Adipocyte (in vitro differentiated cells): ENCODE data around the gene CCNI2.

Experiments used
- DNase-seq: peaks from one replicate; pipeline ENCODE4 v3.0.0-alpha.2; 2015; ENCODE audit warnings: low read depth
- H3K27me3 ChIP-seq: replicated peaks from 2 replicates; pipeline ENCODE4 v1.7.0; 2013; ENCODE audit warnings: mild to moderate bottlenecking, low read length, moderate library complexity; ENCODE audit not compliant: control insufficient read depth, insufficient read depth
- H3K36me3 ChIP-seq: 2 replicates; pipeline ENCODE4 v1.7.0; 2013; ENCODE audit warnings: low read length, mild to moderate bottlenecking, moderate library complexity; ENCODE audit not compliant: control insufficient read depth, insufficient read depth, severe bottlenecking
- H3K4me1 ChIP-seq: 2 replicates; pipeline ENCODE4 v1.7.0; 2013; ENCODE audit warnings: mild to moderate bottlenecking, low read length, moderate library complexity; ENCODE audit not compliant: control insufficient read depth, insufficient read depth
- H3K4me3 ChIP-seq: 2 replicates; pipeline ENCODE4 v1.7.0; 2013; ENCODE audit warnings: mild to moderate bottlenecking, low read length, moderate library complexity
- H3K9ac ChIP-seq: 2 replicates; pipeline ENCODE4 v1.7.0; 2013; ENCODE audit warnings: mild to moderate bottlenecking, low read length, moderate library complexity
- H3K9me3 ChIP-seq: 2 replicates; pipeline ENCODE4 v1.7.0; 2013; ENCODE audit warnings: mild to moderate bottlenecking, low read length, moderate library complexity; ENCODE audit not compliant: control insufficient read depth

The CCNI2 gene

GRCh38 chr5:132777209-132778069, 30.2 kb downstream of the CCNI2 start, which contains the start of gene SEPTIN8:
Gene SEPTIN8 (minus strand): TSS chr5:132777239. CDS start chr5:132777137, 102 bp downstream.
- Histone ChIP-seq H3K4me1 (peaks cover 20% of the 10 kb centered on the region), H3K9ac (peak within 1 kb of the TSS; percentile 81), H3K27me3 (no peaks in the 10 kb centered on the region), H3K4me3 (peak within 1 kb of the TSS; percentile 86), H3K9me3 (no peaks in the 10 kb centered on the region), H3K36me3 (no peaks in the 10 kb centered on the region)
- DNase-seq = peak; percentile 79

- Histone ChIP-seq H3K9ac (peak overlapping the region; percentile 81), H3K9me3 (no peaks in the 10 kb centered on the region), H3K27me3 (no peaks in the 10 kb centered on the region), H3K4me1 (peaks cover 20% of the 10 kb centered on the region), H3K4me3 (peak overlapping the region; percentile 86), H3K36me3 (no peaks in the 10 kb centered on the region)
- no peak for DNase-seq
Measured at GRCh38 chr5:132778129-132778528, 30.9 kb downstream of the CCNI2 start.

- H3K4me3 ChIP-seq = no peak overlapping the region
- no peaks in the 10 kb centered on the region for H3K36me3 ChIP-seq
- peaks cover 20% of the 10 kb centered on the region for H3K4me1 ChIP-seq
- H3K27me3 ChIP-seq = no peaks in the 10 kb centered on the region
- no peak for DNase-seq
- no peaks in the 10 kb centered on the region for H3K9me3 ChIP-seq
- H3K9ac ChIP-seq = no peak overlapping the region
Measured at GRCh38 chr5:132778856-132779255, 31.6 kb downstream of the CCNI2 start.

GRCh38 chr5:132779961-132780360, 32.7 kb downstream of the CCNI2 start:
- Histone ChIP-seq H3K4me1 (peaks cover 11% of the 10 kb centered on the region), H3K9me3 (no peaks in the 10 kb centered on the region), H3K4me3 (no peak overlapping the region), H3K27me3 (no peaks in the 10 kb centered on the region), H3K36me3 (no peaks in the 10 kb centered on the region), H3K9ac (no peak overlapping the region)
- DNase-seq = no peak

GRCh38 chr5:132780577-132780976, 33.4 kb downstream of the CCNI2 start:
- H3K27me3 ChIP-seq = no peaks in the 10 kb centered on the region
- no peak overlapping the region for H3K9ac ChIP-seq
- DNase-seq = no peak
- no peak overlapping the region for H3K4me3 ChIP-seq
- H3K4me1 ChIP-seq = peaks cover 5% of the 10 kb centered on the region
- no peaks in the 10 kb centered on the region for H3K9me3 ChIP-seq
- H3K36me3 ChIP-seq = no peaks in the 10 kb centered on the region

- no peaks in the 10 kb centered on the region for H3K27me3 ChIP-seq
- no peak overlapping the region for H3K9ac ChIP-seq
Measured at GRCh38 chr5:132781029-132781428, 33.8 kb downstream of the CCNI2 start.

GRCh38 chr5:132782101-132782500, 34.9 kb downstream of the CCNI2 start:
- H3K4me3 ChIP-seq = no peak overlapping the region
- H3K9ac ChIP-seq = no peak overlapping the region
- H3K4me1 ChIP-seq = peaks cover 5% of the 10 kb centered on the region
- H3K27me3 ChIP-seq = no peaks in the 10 kb centered on the region
- no peaks in the 10 kb centered on the region for H3K36me3 ChIP-seq
- no peaks in the 10 kb centered on the region for H3K9me3 ChIP-seq
- peak; percentile 40 for DNase-seq

More at GRCh38 chr5:132781029-132781428, 33.8 kb downstream of the CCNI2 start:
- DNase-seq = no peak
- Histone ChIP-seq H3K9me3 (no peaks in the 10 kb centered on the region), H3K4me3 (no peak overlapping the region), H3K4me1 (peaks cover 3% of the 10 kb centered on the region), H3K36me3 (no peaks in the 10 kb centered on the region)

GRCh38 chr5:132785365-132785764, 38.1 kb downstream of the CCNI2 start:
- no peak for DNase-seq
- Histone ChIP-seq H3K9me3 (no peaks in the 10 kb centered on the region), H3K27me3 (peaks cover 7% of the 10 kb centered on the region), H3K9ac (no peak overlapping the region), H3K36me3 (no peaks in the 10 kb centered on the region), H3K4me3 (no peak overlapping the region), H3K4me1 (peaks cover 9% of the 10 kb centered on the region)

GRCh38 chr5:132785864-132786263, 38.6 kb downstream of the CCNI2 start:
- Histone ChIP-seq H3K27me3 (peaks cover 7% of the 10 kb centered on the region), H3K4me1 (peaks cover 9% of the 10 kb centered on the region), H3K9ac (no peak overlapping the region), H3K9me3 (no peaks in the 10 kb centered on the region), H3K36me3 (no peaks in the 10 kb centered on the region), H3K4me3 (no peak overlapping the region)
- DNase-seq = no peak

GRCh38 chr5:132787076-132787475, 39.9 kb downstream of the CCNI2 start:
- Histone ChIP-seq H3K27me3 (peaks cover 7% of the 10 kb centered on the region), H3K9ac (no peak overlapping the region), H3K9me3 (no peaks in the 10 kb centered on the region), H3K4me1 (peaks cover 9% of the 10 kb centered on the region), H3K4me3 (no peak overlapping the region), H3K36me3 (no peaks in the 10 kb centered on the region)
- DNase-seq = peak; percentile 28

- H3K4me3 ChIP-seq = no peak overlapping the region
- no peak for DNase-seq
- no peak overlapping the region for H3K9ac ChIP-seq
- peaks cover 9% of the 10 kb centered on the region for H3K4me1 ChIP-seq
- H3K27me3 ChIP-seq = peaks cover 19% of the 10 kb centered on the region
- no peaks in the 10 kb centered on the region for H3K9me3 ChIP-seq
- H3K36me3 ChIP-seq = no peaks in the 10 kb centered on the region
Measured at GRCh38 chr5:132788508-132788907, 41.3 kb downstream of the CCNI2 start.
